K562 (cell line): ENCODE data around the gene SHANK1. TPM values are rescaled to one million over a fixed set of nuclear protein-coding genes. Genes with fewer than 3 reads are reported as not detected.
A peak's percentile ranks its signal among the peaks of the same experiment; 100 is the strongest.

Experiments
- ATAC-seq: fragments of 200-7000 bp; cut with Tn5 transposase; 3 replicates; pipeline ENCODE4 v1.9.1; 2020; ENCODE audit warnings: moderate library complexity
- BruUV-seq: library from RNA; stranded (reverse); fragments of 400-500 nt; replicated peaks from 2 replicates; lab custom pipeline; 2021; lab: Mats Ljungman, UMichigan
- CTCF ChIA-PET: fragments of 300-600 bp; formaldehyde crosslinking; extraction: SDS; loops from one replicate; lab custom pipeline; 2021; ENCODE audit warnings: low intra/inter-chr PET ratio; lab: Yijun Ruan, JAX
- POLR2A ChIA-PET: fragments of 300-600, 350-650 bp; sonication (Branson Sonifier 250); formaldehyde crosslinking; extraction: SDS; loops from one replicate; lab custom pipeline; 2021; ENCODE audit warnings: antibody characterized with exemption, inconsistent platforms; lab: Yijun Ruan, JAX
- DNase-seq, 4 experiments: peaks; one replicate each; pipeline versions ENCODE4 v3.0.0 to v3.0.0-alpha.2; 2011 to 2018; ENCODE audit warnings: low spot score in 3 of 4, mixed read lengths in 3 of 4; ENCODE audit errors: extremely low read depth in 1 of 4
- FAIRE-seq: peaks from 2 replicates; lab custom pipeline; 2011; peaks lifted over from hg19 to GRCh38; lab: Jason Lieb, UNC
- H2AFZ ChIP-seq: 2 replicates; pipeline ENCODE4 v1.6.0; 2011; ENCODE audit warnings: low read depth, low read length, control low read depth, inconsistent platforms
- H3K27ac ChIP-seq: fragments of 200-600 bp; 3 replicates; pipeline ENCODE4 v1.8.0; 2011; ENCODE audit warnings: low read depth, mild to moderate bottlenecking, control low read depth, inconsistent platforms, low read length, moderate library complexity, mixed read lengths; ENCODE audit errors: extremely low read depth
- H3K27me3 ChIP-seq, 2 experiments: fragments of 300-600 bp in 1 of 2; 2 replicates in 1 of 2; 3 replicates in 1 of 2; pipeline versions ENCODE4 v1.6.0 to v1.8.0; 2011; ENCODE audit warnings: inconsistent platforms in 2 of 2, low read length in 2 of 2, mild to moderate bottlenecking in 1 of 2, mixed read lengths in 1 of 2, moderate library complexity in 1 of 2; ENCODE audit not compliant: control insufficient read depth in 2 of 2, insufficient read depth in 2 of 2
- H3K36me3 ChIP-seq: fragments of 300-600 bp; 3 replicates; pipeline ENCODE4 v1.8.0; 2011; ENCODE audit warnings: mild to moderate bottlenecking, low read length, inconsistent platforms; ENCODE audit not compliant: control insufficient read depth, insufficient read depth
- H3K4me1 ChIP-seq, 2 experiments: fragments of 200-600 bp in 1 of 2; replicated peaks in 1 of 2; 2 replicates in 1 of 2; 3 replicates in 1 of 2; pipeline versions ENCODE4 v1.5.1 to v1.8.0; 2011; ENCODE audit warnings: inconsistent platforms in 2 of 2, low read length in 2 of 2, mild to moderate bottlenecking in 1 of 2, mixed read lengths in 1 of 2, moderate library complexity in 1 of 2; ENCODE audit not compliant: control insufficient read depth in 2 of 2, insufficient read depth in 2 of 2
- H3K4me2 ChIP-seq: 2 replicates; pipeline ENCODE4 v1.6.1; 2011; ENCODE audit warnings: low read length, control low read depth, inconsistent platforms, mixed read lengths; ENCODE audit not compliant: insufficient read depth
- H3K4me3 ChIP-seq: fragments of 200-600 bp; sonication (generic), shearing (Covaris generic); 2 replicates; pipeline ENCODE4 v1.5.1; 2016; ENCODE audit warnings: control low read depth, inconsistent platforms
- H3K79me2 ChIP-seq: fragments of 200-600 bp; 3 replicates; pipeline ENCODE4 v1.8.0; 2011; ENCODE audit warnings: low read length, inconsistent platforms; ENCODE audit not compliant: control insufficient read depth, insufficient read depth
- H3K9ac ChIP-seq, 2 experiments: 2 replicates each; pipeline versions ENCODE4 v1.6.0 to v1.6.1; 2011; ENCODE audit warnings: low read depth in 2 of 2, low read length in 2 of 2, control low read depth in 1 of 2, inconsistent platforms in 1 of 2, mild to moderate bottlenecking in 1 of 2, mixed read lengths in 1 of 2; ENCODE audit not compliant: insufficient read depth in 1 of 2
- H3K9me1 ChIP-seq: one replicate; pipeline ENCODE4 v1.6.0; 2011; ENCODE audit warnings: inconsistent platforms, mild to moderate bottlenecking, low read length, moderate library complexity; ENCODE audit not compliant: control insufficient read depth, insufficient read depth
- H3K9me3 ChIP-seq: replicated peaks from 2 replicates; pipeline ENCODE4 v1.5.1; 2011; ENCODE audit warnings: low read depth, low read length, inconsistent platforms; ENCODE audit not compliant: control insufficient read depth, insufficient read depth
- H4K20me1 ChIP-seq: replicated peaks from 2 replicates; pipeline ENCODE4 v1.6.1; 2011; ENCODE audit warnings: low read length, inconsistent platforms, mixed read lengths; ENCODE audit not compliant: control insufficient read depth, insufficient read depth
- CCAR2 ChIP-seq: fragments of 200-400 bp; formaldehyde crosslinking; IDR thresholded peaks from 2 replicates; pipeline ENCODE4 v1.6.1; 2017; ENCODE audit warnings: mild to moderate bottlenecking, low read depth, low read length
- DPF2 ChIP-seq: fragments of 450-650 bp; IDR thresholded peaks from 2 replicates; pipeline ENCODE4 v1.6.1; 2016
- ESRRA ChIP-seq: fragments of 450-650 bp; IDR thresholded peaks from 2 replicates; pipeline ENCODE4 v1.6.1; 2014; ENCODE audit warnings: low read depth, mild to moderate bottlenecking, moderate library complexity, borderline replicate concordance
- NR2C1 ChIP-seq, 2 experiments: fragments of 450-650 bp; IDR thresholded peaks; 2 replicates each; pipeline ENCODE4 v1.6.1; 2017; ENCODE audit warnings: mild to moderate bottlenecking in 2 of 2, antibody characterized with exemption in 1 of 2, inconsistent platforms in 1 of 2, missing compliant biosample characterization in 1 of 2, missing genetic modification characterization in 1 of 2
- NRF1 ChIP-seq, 2 experiments: fragments of 450-650 bp; IDR thresholded peaks in 1 of 2; conservative IDR thresholded peaks in 1 of 2; 2 replicates each; pipeline ENCODE4 v1.6.1; 2014; ENCODE audit warnings: mild to moderate bottlenecking in 2 of 2
- RCOR1 ChIP-seq, 2 experiments: IDR thresholded peaks; 2 replicates each; pipeline ENCODE4 v1.6.1; 2012; ENCODE audit warnings: low read depth in 2 of 2, low read length in 2 of 2, borderline replicate concordance in 1 of 2, improper control_type of control experiment in 1 of 2
- TEAD1 ChIP-seq, 2 experiments: fragments of 450-650 bp in 1 of 2; sonication (generic) in 1 of 2; formaldehyde crosslinking; IDR thresholded peaks; 2 replicates each; pipeline versions ENCODE4 v1.4.0 to v1.8.0; 2020 to 2022; ENCODE audit warnings: mild to moderate bottlenecking in 2 of 2, missing genetic modification reagents in 1 of 2
- TOE1 ChIP-seq, 2 experiments: fragments of 450-650 bp in 1 of 2; sonication (generic) in 1 of 2; formaldehyde crosslinking in 1 of 2; IDR thresholded peaks; 2 replicates each; pipeline versions ENCODE4 v1.7.1 to v1.8.0; 2016 to 2022; ENCODE audit warnings: borderline replicate concordance in 2 of 2, mild to moderate bottlenecking in 2 of 2, antibody characterized with exemption in 1 of 2, inconsistent platforms in 1 of 2, low read depth in 1 of 2, missing genetic modification reagents in 1 of 2, moderate library complexity in 1 of 2
- WGBS: fragments of 100-300 bp; shearing (Covaris generic); methylation state at CpG from one replicate; pipeline ENCODE4 v1.1.6; 2016; ENCODE audit warnings: low coverage, mixed read lengths; ENCODE audit not compliant: insufficient coverage; ENCODE audit errors: missing lambda C conversion rate; 5-methylcytosine and 5-hydroxymethylcytosine counted together
- in situ Hi-C: fragments of 300-500 bp; cut with MboI; formaldehyde crosslinking; loops from 4 replicates; pipeline ENCODE4 v1.15.0; 2018; ENCODE audit warnings: inconsistent platforms, mixed read lengths
- intact Hi-C: fragments of 100-400 bp; cut with micrococcal nuclease; formaldehyde crosslinking; loops from 2 replicates; pipeline ENCODE4 v1.14.2; 2022
- polyA plus RNA-seq, 8 experiments: library from polyadenylated mRNA; depleted of rRNA in 4 of 8; stranded (reverse) in 5 of 8; unstranded in 3 of 8; fragments of >200 nt; fragmentation: Nextera tagmentation in 2 of 8; fragmentation: Illumina TruSeq in 1 of 8; extraction: Ambion mirVana in 2 of 8; extraction: Trizol in 1 of 8; gene quantifications; 2 replicates each; pipeline versions ENCODE4 v1.2.1 to v1.2.3, GENCODE V29; 2011 to 2014; ENCODE audit warnings: inconsistent platforms in 1 of 8, missing spikeins in 1 of 8
- total RNA-seq, 7 experiments: library from RNA; depleted of rRNA in 6 of 7; stranded (reverse); fragments of >200 nt in 6 of 7; fragmentation: Illumina TruSeq in 2 of 7; extraction: Trizol in 2 of 7; gene quantifications; 2 replicates each; pipeline versions ENCODE4 v1.2.1 to v1.2.3, GENCODE V29; 2011 to 2021; ENCODE audit warnings: low replicate concordance in 1 of 7
- TF ChIP-seq, protein P1 (sequence below): sonication (generic); formaldehyde crosslinking; IDR thresholded peaks from 2 replicates; pipeline ENCODE4 v1.8.1; 2022; ENCODE audit warnings: missing genetic modification reagents
- TF ChIP-seq, protein P2 (sequence below): sonication (generic); formaldehyde crosslinking; IDR thresholded peaks from 2 replicates; pipeline ENCODE4 v1.8.0; 2022; ENCODE audit warnings: mild to moderate bottlenecking, low read depth, missing genetic modification reagents
- TF ChIP-seq, protein P3 (sequence below): fragments of 250-450 bp; sonication (Bioruptor Pico); IDR thresholded peaks from 2 replicates; pipeline ENCODE4 v1.8.0; 2021; ENCODE audit warnings: moderate library complexity, mild to moderate bottlenecking, inconsistent platforms

Gene SHANK1
- total and polyA plus RNA-seq, 9 of the 15 experiments (the other 6 are each of a cell fraction or from before 2014, with no cell fraction given), result 0.33 to 1.3 (median 0.55) TPM; not detected in 2

DNA sequence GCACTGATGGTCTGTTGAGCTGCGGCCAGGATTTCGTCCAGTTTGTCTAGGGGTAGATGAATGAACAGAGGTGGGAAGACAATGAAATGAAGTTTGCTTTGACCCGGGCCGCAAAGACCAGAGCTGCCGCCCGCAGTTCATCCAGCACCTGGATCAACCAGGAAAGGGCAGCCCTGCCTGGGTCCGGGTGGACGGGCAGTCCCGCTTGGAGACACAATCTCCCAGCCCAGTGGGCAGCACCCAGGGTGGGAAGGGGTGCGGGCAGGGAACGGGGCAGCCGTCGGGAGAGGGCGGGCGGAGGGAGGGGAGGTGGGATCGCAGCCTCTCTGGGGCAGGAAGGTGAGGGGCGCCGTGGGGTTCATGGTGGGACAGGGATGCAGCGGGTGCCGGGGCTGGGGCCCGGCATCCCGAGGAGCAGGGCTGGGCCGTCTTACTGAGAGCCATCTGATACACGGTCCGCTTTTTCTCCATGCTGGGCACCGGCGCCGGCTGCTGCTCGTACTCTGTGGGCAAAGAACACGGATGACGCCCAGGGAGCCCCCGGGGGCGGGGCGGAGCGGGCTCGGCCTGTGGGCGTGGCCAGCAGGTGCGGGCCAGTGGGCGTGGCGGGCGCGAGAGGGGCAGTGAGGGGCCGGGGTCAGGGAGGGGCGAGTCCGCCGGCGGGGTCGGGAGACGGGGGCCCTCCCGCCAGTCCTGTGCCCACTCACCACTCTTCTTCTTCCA is 33.1 kb downstream of the SHANK1 start (continued):
- TF ChIP-seq NRF1 (conservative IDR thresholded peaks at IDR 0.05 in 1 of 2, IDR thresholded peaks at IDR 0.05 in 1 of 2) (no peak), ESRRA (no peak), CCAR2 (no peak)
- TF ChIP-seq, protein P1, sequence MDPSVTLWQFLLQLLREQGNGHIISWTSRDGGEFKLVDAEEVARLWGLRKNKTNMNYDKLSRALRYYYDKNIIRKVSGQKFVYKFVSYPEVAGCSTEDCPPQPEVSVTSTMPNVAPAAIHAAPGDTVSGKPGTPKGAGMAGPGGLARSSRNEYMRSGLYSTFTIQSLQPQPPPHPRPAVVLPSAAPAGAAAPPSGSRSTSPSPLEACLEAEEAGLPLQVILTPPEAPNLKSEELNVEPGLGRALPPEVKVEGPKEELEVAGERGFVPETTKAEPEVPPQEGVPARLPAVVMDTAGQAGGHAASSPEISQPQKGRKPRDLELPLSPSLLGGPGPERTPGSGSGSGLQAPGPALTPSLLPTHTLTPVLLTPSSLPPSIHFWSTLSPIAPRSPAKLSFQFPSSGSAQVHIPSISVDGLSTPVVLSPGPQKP, result no peak

DNA sequence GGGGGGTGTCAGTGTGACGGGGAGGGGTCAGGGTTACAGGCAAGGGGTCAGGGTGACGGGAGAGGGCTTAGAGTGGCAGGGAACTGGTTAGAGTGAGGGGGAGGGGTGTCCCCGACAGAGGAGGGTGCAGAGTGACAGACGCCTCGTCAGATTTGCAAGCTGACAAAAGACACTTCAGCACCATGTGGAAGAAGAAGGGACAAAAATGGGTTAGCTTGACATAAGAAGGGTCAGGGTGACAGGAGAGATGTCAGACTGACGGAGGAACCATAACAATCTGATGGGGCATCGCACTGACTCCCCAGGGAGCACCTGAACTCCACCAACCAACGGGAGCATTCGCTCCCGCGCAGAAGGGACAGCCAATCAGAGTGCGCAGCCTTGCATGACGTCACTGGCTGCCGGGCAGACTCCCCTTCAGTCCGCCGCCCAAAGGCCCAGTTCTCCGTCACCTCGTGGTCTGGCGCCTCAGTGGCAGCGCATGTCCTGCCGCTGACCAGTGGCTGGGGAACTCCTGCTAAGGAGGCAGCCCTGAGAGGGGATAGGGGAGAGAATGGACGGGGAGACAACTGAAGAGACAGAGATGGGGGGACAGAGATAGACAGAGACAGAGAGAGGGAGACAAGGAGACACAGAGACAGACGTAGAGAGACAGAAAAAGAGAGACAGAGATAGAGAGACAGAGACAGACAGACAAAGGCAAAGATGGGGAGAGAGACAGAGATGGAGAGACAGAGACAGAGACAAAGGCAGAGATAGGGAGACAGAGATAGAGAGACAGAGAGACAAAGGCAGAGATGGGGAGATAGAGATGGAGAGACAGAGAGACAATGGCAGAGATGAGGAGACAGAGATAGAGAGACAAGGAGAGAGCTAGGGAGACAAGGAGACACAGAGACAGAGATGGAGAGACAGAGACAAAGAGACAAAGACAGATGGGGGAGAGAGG is 40.2 kb downstream of the SHANK1 start:
- no peak overlapping the region for H3K4me3 ChIP-seq
- no peaks in the 10 kb centered on the region for H3K79me2 ChIP-seq
- no peak overlapping the region for H3K27ac ChIP-seq
- POLR2A ChIA-PET, result no interaction called here
- ATAC-seq (peak; percentile 100), FAIRE-seq (peak; percentile 99), DNase-seq (peak; percentile 92 to 100 (median 99))
- H3K36me3 ChIP-seq, result no peaks in the 10 kb centered on the region
- H3K9me1 ChIP-seq, result no peaks in the 10 kb centered on the region
- CTCF ChIA-PET, result no interaction called here
- in situ Hi-C loops (no loop called here), intact Hi-C loops (no loop called here)
- peak overlapping the region; percentile 21; the same call in 1 of the 2 replicates for H3K4me2 ChIP-seq
- no peak overlapping the region for H3K9ac ChIP-seq
- BruUV-seq, result no TSS peak
- H3K4me1 ChIP-seq, result peaks cover 2 to 13% of the 10 kb centered on the region in 2 experiments; a peak in 3 of 5 replicates
- H3K9me3 ChIP-seq, result no peaks in the 10 kb centered on the region
- H2AFZ ChIP-seq, result peak overlapping the region; percentile 72
- peaks cover 16 to 36% of the 10 kb centered on the region in 2 experiments for H3K27me3 ChIP-seq
- no peaks in the 10 kb centered on the region; the same call in 1 of the 2 replicates for H4K20me1 ChIP-seq
- WGBS, result 2% methylated on average over 22 of the region's 23 CpGs
- TF ChIP-seq, protein P2, sequence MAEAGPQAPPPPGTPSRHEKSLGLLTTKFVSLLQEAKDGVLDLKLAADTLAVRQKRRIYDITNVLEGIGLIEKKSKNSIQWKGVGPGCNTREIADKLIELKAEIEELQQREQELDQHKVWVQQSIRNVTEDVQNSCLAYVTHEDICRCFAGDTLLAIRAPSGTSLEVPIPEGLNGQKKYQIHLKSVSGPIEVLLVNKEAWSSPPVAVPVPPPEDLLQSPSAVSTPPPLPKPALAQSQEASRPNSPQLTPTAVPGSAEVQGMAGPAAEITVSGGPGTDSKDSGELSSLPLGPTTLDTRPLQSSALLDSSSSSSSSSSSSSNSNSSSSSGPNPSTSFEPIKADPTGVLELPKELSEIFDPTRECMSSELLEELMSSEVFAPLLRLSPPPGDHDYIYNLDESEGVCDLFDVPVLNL, result peak; percentile 56; the same call in 1 of the 2 replicates
- TF ChIP-seq TEAD1 (CRISPR knock-in tag; IDR thresholded peaks at IDR 0.05) (0 out of 4 replicates have a peak, but pooled peaks of 1 of the 2 experiments have one; percentile 36), NR2C1 (IDR thresholded peaks at IDR 0.05) (0 out of 2 replicates have a peak, but pooled peaks have one; percentile 10), NR2C1 (tag; IDR thresholded peaks at IDR 0.05) (no peak), RCOR1 (IDR thresholded peaks at IDR 0.05; ENCODE audit: borderline replicate concordance in 1 of 2, low read depth in 2 of 2, low read length in 2 of 2) (no peak), DPF2 (peak; percentile 50; the same call in 1 of the 2 replicates), TOE1 (IDR thresholded peaks at IDR 0.05; ENCODE audit: borderline replicate concordance) (0 out of 2 replicates have a peak, but pooled peaks have one; percentile 25), TOE1 (CRISPR knock-in tag; IDR thresholded peaks at IDR 0.05; ENCODE audit: borderline replicate concordance, low read depth) (no peak)
- TF ChIP-seq, protein P3, sequence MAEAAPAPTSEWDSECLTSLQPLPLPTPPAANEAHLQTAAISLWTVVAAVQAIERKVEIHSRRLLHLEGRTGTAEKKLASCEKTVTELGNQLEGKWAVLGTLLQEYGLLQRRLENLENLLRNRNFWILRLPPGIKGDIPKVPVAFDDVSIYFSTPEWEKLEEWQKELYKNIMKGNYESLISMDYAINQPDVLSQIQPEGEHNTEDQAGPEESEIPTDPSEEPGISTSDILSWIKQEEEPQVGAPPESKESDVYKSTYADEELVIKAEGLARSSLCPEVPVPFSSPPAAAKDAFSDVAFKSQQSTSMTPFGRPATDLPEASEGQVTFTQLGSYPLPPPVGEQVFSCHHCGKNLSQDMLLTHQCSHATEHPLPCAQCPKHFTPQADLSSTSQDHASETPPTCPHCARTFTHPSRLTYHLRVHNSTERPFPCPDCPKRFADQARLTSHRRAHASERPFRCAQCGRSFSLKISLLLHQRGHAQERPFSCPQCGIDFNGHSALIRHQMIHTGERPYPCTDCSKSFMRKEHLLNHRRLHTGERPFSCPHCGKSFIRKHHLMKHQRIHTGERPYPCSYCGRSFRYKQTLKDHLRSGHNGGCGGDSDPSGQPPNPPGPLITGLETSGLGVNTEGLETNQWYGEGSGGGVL (CRISPR knock-in tag), result no peak
